HG02678 (cell line): ENCODE data around the gene ECEL1.

Source experiments
- ATAC-seq: cut with Tn5 transposase; IDR thresholded peaks from one replicate; pipeline ENCODE4 v1.9.1; 2021; ENCODE audit warnings: mild to moderate bottlenecking, moderate library complexity; ENCODE audit not compliant: unreplicated experiment

ECEL1 gene

DNA sequence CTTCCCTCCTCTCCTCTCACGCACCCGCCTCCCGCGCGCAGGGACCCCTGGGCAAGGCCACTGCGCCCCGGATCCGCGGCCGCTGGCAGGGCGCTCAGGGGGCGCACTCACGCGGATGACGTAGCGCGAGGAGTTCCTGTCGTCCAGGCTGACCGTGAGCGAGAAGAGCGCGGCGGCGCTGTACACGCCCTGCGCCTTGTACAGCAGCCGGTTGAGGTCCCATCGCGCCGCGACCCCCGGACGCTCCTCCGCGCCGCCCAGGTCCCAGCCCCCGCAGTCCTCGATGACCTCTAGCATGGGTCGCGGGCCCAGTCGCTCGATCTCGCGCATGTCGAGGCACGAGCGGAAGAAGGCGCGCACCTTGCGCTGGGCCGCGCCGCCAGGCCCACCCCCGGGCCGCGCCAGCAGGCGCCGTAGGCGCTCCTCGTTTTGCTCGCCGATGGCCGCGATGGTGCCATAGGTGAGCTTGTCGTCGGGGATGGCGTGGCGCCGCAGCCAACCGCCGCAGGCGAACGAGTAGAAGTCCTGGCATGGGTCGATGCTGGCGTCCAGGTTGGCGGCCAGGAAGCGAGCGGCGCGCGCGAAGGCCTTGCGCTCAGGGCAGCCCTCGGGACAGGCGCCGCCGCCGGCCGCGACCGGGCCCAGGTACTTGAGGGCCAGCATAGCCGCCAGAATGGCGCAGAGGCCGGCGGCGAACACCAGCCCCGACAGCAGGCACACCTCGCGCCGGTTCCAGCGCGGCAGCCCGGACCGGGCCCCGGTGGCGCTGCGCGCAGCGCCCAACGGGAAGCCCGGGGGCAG is 1.7 kb downstream of the ECEL1 start:
- ATAC-seq = no peak

DNA sequence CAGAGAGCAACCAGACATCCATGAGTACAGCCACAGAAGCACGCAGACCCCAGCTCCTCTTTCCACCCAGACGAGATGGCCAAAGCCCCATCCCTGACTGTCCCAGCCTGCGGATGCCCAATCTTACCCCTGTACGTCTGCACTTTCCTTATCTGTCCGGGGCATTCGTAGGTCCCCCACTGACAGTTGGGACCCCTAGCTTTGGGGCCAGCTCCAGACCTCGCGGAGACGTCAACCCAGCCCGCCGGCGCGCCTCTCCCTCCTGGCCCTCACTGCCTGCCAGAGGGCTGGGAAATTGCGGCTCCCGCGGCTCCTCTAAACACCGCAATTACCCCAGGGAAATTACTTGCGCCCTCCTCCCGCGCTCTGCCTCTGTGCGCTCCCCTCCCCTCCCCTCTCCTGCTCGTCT is 2.3 kb downstream of the ECEL1 start:
- no peak for ATAC-seq

DNA sequence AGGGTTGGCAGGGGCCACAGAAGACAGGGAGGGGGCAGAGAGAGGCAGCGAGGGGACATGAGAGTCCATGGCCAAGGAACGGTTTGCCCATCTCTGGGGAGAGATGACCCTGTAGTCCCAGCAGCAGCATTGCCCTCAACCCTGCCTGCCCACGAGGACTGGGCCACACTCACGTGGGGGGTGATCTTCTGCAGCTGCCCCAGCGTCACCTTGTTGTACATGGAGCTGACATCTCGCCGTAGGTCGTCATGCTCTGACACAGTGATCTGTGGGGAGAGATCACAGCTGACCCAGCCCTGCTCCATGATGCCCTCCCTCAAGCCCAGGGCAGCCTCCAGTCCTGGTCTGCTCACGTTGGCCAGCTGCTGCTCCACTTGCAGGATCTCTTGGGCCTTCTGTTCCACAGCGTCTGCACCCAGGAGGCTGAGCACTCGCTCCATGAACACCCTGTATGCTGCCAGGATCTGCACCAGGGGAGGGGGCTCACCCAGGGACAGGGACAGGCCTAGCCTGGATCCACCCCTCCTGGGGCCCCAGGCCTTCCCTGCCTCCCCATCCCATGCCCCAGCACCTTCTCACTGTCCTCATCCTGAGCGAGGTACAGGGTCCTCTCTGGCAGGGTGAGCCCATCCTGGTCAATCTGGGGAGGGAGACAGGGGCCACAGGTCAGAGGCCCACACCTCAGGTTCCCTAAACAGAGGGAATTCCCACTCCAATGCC is 2.8 kb downstream of the ECEL1 start:
- no peak for ATAC-seq

DNA sequence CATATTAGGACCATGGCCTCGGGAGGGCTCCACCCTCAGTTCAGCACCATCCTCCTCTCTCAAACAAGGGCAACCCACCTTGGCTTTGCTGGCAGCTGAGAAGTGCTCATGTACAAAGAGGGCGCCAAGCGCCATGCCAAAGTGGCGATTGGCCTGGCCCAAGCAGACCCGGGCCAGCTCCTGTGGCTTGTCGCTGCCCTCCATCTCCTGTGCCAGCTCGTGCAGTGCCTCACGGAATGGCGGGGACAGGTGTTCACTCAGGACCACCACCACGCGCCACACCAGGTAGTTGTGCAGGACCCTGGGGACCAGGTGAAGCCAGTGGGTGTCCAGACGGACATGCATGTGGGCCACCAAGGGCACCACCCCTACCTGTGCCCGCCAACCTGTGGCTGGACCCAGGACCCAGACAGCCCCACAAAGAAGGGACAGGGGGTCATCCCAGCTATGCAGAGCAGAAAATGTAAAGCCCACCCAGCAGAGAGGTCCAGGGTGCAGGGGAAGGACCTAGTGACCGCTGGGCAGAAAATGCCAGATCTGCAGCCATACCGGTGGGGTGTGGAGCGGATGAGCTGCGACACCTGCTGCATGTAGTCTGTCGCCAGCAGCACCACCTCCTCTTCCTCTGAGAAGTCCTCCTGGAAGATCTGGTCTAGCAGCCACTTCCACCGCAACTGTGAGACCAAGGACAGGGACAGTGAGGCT is 3.6 kb downstream of the ECEL1 start:
- no peak for ATAC-seq

GRCh38 chr2:232483311-232483922 is 4.2 kb downstream of the ECEL1 start:
- ATAC-seq = no peak

DNA sequence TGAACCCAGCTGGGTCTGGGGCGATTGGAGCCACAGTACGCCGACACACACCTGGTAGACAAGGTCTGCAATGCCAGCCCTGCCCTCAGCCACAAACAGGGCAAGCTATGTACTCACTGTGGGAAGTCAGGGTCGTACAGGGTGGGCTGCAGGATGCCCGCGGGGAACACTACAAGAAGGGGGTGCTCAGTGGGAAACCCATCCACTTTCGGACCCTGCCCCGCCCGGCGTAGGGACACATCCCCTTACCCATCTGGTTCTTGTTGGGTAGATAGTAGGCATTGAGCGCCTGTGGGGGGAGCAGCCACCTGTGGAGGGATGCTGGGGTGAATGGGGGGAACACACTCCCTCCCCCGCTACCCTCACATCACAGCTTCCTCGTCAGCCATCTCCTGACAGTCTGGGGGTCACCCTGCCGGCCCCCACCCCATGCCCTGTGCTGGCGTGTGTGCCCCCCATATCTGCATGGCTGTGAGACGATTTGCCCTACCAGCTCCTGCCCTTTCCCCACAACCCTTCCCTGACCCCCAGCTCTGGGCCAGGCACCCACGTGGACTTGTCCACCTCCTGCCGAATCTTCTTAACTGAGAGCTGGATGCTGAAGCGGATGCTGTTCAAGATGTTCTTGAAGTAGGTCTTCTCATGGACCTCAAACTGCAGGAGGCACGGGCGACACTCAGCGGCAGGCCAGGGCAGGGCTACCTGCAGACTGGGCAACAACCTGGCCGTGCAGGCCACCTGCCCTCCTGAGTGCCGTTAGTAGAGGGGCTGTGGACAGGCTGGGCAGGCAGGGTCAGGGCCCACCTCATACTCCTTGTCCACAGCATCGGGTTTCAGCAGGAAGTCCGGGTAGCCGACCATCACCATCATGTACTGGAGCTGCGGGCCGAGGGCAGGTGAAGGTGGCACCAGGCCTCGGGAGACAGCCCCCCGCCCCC is 5.1 kb downstream of the ECEL1 start:
- ATAC-seq = no peak

DNA sequence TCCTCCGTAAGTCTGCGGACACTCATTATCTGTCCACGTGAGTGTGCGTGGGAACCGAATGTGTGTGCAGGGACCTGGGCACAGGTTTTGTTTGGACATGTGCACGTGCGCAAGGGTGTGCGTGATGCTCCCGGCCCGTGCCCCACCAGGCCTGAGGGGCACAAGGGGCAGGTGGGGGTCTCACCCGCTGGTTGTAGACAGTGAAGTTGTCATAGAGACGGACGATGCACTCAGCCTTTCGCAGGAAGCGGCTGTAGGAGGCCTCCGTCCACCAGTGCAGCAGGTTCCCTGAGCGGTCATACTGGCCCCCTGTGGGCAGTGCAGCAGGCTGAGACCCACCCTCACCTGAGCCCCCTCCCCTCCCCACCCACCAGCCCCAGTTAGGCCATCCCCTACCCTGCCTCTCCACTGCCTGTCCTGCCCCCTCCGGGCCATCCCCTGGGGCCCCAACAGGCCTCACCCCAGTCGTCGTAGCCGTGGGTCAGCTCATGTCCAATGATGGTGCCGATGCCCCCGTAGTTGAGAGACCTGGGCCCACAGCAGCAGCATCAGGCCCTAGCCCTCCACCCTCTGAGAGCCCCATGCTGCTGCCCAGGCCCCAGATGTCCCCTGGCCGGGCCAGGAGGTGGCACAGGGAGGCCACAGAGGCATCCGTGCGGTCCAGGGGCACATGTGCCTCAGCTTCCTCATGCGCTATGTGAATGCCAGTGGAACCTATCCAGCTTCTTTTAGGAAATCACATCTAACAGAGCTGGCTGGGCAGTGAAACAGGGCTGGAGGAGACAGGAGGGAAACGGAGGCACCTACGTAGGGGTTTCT is 6.1 kb downstream of the ECEL1 start:
- ATAC-seq = no peak

GRCh38 chr2:232480201-232481190 is 7.1 kb downstream of the ECEL1 start:
- ATAC-seq = no peak

GRCh38 chr2:232479341-232480200 is 8.1 kb downstream of the ECEL1 start:
- no peak for ATAC-seq

- no peak for ATAC-seq
Observed at GRCh38 chr2:232478571-232479340, 8.9 kb downstream of the ECEL1 start.

DNA sequence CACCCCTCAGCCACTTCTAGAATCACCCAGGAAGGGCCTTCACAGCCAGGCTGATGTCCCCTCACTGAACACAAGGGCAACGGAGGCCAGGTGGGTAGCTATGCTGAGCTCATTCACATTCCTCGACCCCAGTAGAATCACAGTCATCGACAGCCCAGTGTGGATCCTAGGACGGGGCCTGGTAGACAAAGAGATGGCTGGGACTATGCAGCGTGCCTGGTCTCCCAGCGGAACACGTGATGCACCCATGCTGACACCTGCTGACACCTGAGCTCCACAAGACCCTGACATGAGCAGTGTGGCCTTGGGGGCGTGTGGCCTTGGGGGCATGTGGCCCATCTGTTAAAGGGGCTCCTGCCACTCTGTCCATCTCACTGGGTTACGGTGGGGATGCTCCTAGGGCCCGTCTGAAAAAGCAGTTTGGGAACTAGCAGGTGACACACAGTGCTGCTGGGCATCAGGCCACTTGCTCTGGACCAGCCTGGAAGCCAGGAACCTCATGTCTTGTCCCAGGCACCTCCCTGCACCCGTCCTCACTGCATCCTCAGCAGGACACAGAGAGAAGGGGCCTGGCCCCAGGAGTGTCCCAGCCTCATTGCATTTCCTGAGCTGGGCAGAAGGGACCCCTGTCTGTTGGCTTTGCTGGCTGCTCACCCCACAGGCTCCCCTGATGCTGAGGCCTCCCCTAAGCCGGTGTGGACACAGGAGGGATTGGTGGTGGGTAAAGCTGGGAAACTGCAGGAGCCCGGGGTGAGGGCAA is 9.7 kb downstream of the ECEL1 start:
- ATAC-seq = no peak

DNA sequence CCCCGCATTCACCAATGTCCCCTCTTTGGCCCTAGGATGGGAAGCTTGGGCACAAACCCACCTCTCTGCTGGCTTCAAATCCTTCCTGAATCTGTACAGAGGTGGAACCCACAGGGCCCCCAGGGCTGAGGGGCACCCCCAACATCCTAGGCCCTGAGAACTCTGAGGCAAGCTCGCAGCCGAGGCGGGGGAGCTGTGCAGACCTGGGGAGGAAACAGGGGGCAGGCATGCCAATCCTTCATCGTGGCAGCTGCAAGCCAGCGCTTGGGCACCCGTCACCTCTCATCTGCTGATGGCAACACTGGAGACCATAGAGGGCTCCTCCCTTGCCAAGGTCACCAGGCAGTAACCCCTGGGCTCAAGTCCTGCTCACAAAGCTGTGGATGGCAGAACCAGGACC is 10.8 kb downstream of the ECEL1 start:
- ATAC-seq = no peak

GRCh38 chr2:232476045-232476444 is 11.6 kb downstream of the ECEL1 start:
- ATAC-seq = no peak

GRCh38 chr2:232473467-232473890 is 14.2 kb downstream of the ECEL1 start:
- ATAC-seq = no peak

DNA sequence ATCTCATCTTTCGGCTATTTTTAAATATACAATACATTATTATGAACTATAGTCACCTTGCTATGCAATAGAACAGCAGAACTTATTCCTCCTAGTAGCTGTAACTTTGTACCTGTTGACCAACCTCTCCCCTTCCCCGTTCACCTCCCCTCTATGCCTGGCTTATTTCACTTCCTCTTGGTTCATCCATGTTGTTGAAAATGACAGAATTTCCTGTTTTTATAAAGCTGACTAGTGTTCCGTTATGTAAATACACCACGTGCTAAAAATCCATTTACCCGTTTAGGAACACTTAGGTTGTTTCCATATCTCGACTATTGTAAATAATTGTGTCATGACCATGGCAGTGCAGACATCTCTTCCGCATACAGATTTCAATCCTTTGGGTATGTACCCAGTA is 21.4 kb downstream of the ECEL1 start:
- no peak for ATAC-seq

- no peak for ATAC-seq
Observed at GRCh38 chr2:232465061-232465460, 22.6 kb downstream of the ECEL1 start.
